Nephron (organoid): Measurements from ENCODE around the gene HADHA.

Source experiments
- H3K27ac Mint-ChIP-seq, 3 experiments: 2 replicates each; pipeline ENCODE4 v1.8.0; 2020; ENCODE audit warnings: mixed read lengths in 3 of 3, mild to moderate bottlenecking in 2 of 3, moderate library complexity in 1 of 3
- H3K27me3 Mint-ChIP-seq: 2 replicates; pipeline ENCODE4 v1.8.0; 2021; ENCODE audit warnings: low read depth, mild to moderate bottlenecking, moderate library complexity, mixed read lengths
- H3K36me3 Mint-ChIP-seq: 2 replicates; pipeline ENCODE4 v1.8.0; 2020; ENCODE audit warnings: low read depth, mixed read lengths
- H3K4me1 Mint-ChIP-seq: 2 replicates; pipeline ENCODE4 v1.8.0; 2020; ENCODE audit warnings: mixed read lengths
- H3K4me3 Mint-ChIP-seq, 3 experiments: 2 replicates each; pipeline ENCODE4 v1.8.0; 2020; ENCODE audit warnings: mild to moderate bottlenecking in 3 of 3, mixed read lengths in 3 of 3, moderate library complexity in 2 of 3
- H3K9me3 Mint-ChIP-seq: 2 replicates; pipeline ENCODE4 v1.8.0; 2020; ENCODE audit warnings: mixed read lengths
- TF ChIP-seq, protein P1 (sequence below), 3 experiments: fragments of 200-600 bp; sonication (generic); IDR thresholded peaks; one replicate each; pipeline ENCODE4 v1.5.0; 2021; ENCODE audit warnings: antibody characterized with exemption in 3 of 3; ENCODE audit not compliant: unreplicated experiment in 3 of 3

The HADHA gene

GRCh38 chr2:26230806-26231205 lies 13.6 kb downstream of the HADHA start:
- Mint-ChIP-seq H3K4me1 (no peaks in the 10 kb centered on the region), H3K9me3 (peaks cover 3% of the 10 kb centered on the region), H3K27me3 (no peaks in the 10 kb centered on the region), H3K36me3 (peaks cover 80% of the 10 kb centered on the region), H3K27ac (no peak overlapping the region), H3K4me3 (no peak overlapping the region)
- TF ChIP-seq, protein P1, sequence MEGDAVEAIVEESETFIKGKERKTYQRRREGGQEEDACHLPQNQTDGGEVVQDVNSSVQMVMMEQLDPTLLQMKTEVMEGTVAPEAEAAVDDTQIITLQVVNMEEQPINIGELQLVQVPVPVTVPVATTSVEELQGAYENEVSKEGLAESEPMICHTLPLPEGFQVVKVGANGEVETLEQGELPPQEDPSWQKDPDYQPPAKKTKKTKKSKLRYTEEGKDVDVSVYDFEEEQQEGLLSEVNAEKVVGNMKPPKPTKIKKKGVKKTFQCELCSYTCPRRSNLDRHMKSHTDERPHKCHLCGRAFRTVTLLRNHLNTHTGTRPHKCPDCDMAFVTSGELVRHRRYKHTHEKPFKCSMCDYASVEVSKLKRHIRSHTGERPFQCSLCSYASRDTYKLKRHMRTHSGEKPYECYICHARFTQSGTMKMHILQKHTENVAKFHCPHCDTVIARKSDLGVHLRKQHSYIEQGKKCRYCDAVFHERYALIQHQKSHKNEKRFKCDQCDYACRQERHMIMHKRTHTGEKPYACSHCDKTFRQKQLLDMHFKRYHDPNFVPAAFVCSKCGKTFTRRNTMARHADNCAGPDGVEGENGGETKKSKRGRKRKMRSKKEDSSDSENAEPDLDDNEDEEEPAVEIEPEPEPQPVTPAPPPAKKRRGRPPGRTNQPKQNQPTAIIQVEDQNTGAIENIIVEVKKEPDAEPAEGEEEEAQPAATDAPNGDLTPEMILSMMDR (IDR thresholded peaks at IDR 0.05; ENCODE audit: unreplicated experiment in 3 of 3), result no peak

DNA sequence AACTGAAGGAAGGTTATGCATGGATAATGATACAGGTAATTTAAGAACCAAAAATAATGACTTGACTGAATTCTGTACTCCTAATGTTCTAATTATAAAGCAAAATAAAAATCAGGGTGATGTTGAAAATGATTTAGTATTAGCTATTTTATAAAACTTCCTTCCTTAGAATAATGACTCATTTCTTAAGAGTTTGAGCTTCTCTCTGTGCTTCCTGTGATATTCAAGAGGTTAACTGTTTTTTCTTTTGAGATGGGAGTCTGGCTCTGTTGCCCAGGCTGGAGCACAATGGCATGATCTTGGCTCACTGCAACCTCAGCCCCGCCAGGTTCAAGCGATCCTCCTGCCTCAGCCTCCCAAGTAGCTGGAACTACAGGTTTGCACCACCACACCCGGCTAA lies 14.8 kb downstream of the HADHA start:
- Mint-ChIP-seq H3K36me3 (peaks cover 79% of the 10 kb centered on the region), H3K27me3 (no peaks in the 10 kb centered on the region), H3K27ac (no peak overlapping the region), H3K4me3 (no peak overlapping the region), H3K4me1 (no peaks in the 10 kb centered on the region), H3K9me3 (peaks cover 3% of the 10 kb centered on the region)
- TF ChIP-seq, protein P1 (IDR thresholded peaks at IDR 0.05; ENCODE audit: unreplicated experiment in 3 of 3), result no peak

- TF ChIP-seq, protein P1 (IDR thresholded peaks at IDR 0.05; ENCODE audit: unreplicated experiment in 3 of 3), result no peak
- Mint-ChIP-seq H3K4me1 (no peaks in the 10 kb centered on the region), H3K27ac (no peak overlapping the region), H3K9me3 (peaks cover 3% of the 10 kb centered on the region), H3K36me3 (peaks cover 71% of the 10 kb centered on the region), H3K27me3 (no peaks in the 10 kb centered on the region), H3K4me3 (no peak overlapping the region)
These were observed 20.3 kb downstream of the HADHA start for GRCh38 chr2:26224095-26224494.

- Mint-ChIP-seq H3K4me3 (no peak overlapping the region), H3K4me1 (no peaks in the 10 kb centered on the region), H3K36me3 (peaks cover 71% of the 10 kb centered on the region), H3K27me3 (no peaks in the 10 kb centered on the region), H3K27ac (no peak overlapping the region), H3K9me3 (peaks cover 9% of the 10 kb centered on the region)
- TF ChIP-seq, protein P1 (IDR thresholded peaks at IDR 0.05; ENCODE audit: unreplicated experiment in 3 of 3), result no peak
These were observed 21.4 kb downstream of the HADHA start for GRCh38 chr2:26223018-26223417.

GRCh38 chr2:26217720-26218119 lies 26.7 kb downstream of the HADHA start:
- Mint-ChIP-seq H3K27me3 (no peaks in the 10 kb centered on the region), H3K4me3 (no peak overlapping the region), H3K9me3 (peaks cover 19% of the 10 kb centered on the region), H3K4me1 (no peaks in the 10 kb centered on the region), H3K36me3 (peaks cover 76% of the 10 kb centered on the region), H3K27ac (no peak overlapping the region)
- TF ChIP-seq, protein P1 (IDR thresholded peaks at IDR 0.05; ENCODE audit: unreplicated experiment in 3 of 3), result no peak

- peaks cover 19% of the 10 kb centered on the region for H3K9me3 Mint-ChIP-seq
- H3K4me3 Mint-ChIP-seq, result no peak overlapping the region
- H3K27me3 Mint-ChIP-seq, result no peaks in the 10 kb centered on the region
- TF ChIP-seq, protein P1 (IDR thresholded peaks at IDR 0.05; ENCODE audit: unreplicated experiment in 3 of 3), result no peak
- no peaks in the 10 kb centered on the region for H3K4me1 Mint-ChIP-seq
- no peak overlapping the region for H3K27ac Mint-ChIP-seq
- peaks cover 86% of the 10 kb centered on the region for H3K36me3 Mint-ChIP-seq
These were observed 27.8 kb downstream of the HADHA start for GRCh38 chr2:26216587-26216986.
